RWPE2 (cell line): Measurements from ENCODE around the gene TRAT1.

ENCODE experiments used
- ATAC-seq: fragments of 200-7000 bp; cut with Tn5 transposase; 3 replicates; pipeline ENCODE4 v1.9.1; 2021; ENCODE audit warnings: low read depth
- DNase-seq: peaks from one replicate; pipeline ENCODE4 v3.0.0-alpha.2; 2020; ENCODE audit warnings: low spot score
- H3K27ac ChIP-seq: fragments of 450-650 bp; 2 replicates; pipeline ENCODE4 v1.5.1; 2017; ENCODE audit warnings: mild to moderate bottlenecking; ENCODE audit not compliant: poor library complexity, severe bottlenecking
- H3K27me3 ChIP-seq: fragments of 250-450 bp; sonication (Bioruptor Pico); 2 replicates; pipeline ENCODE4 v1.5.1; 2021; ENCODE audit warnings: mild to moderate bottlenecking, moderate library complexity; ENCODE audit not compliant: insufficient read depth, poor library complexity, severe bottlenecking
- H3K36me3 ChIP-seq: fragments of 250-450 bp; sonication (Bioruptor Pico); 2 replicates; pipeline ENCODE4 v1.5.1; 2020; ENCODE audit warnings: low read depth, mild to moderate bottlenecking, moderate library complexity
- H3K4me1 ChIP-seq: fragments of 250-450 bp; sonication (Bioruptor Pico); 2 replicates; pipeline ENCODE4 v1.5.1; 2021; ENCODE audit warnings: mild to moderate bottlenecking, moderate library complexity; ENCODE audit not compliant: insufficient read depth, poor library complexity, severe bottlenecking
- H3K4me3 ChIP-seq: fragments of 250-450 bp; sonication (Bioruptor Pico); 2 replicates; pipeline ENCODE4 v1.5.1; 2021; ENCODE audit warnings: mild to moderate bottlenecking, moderate library complexity; ENCODE audit not compliant: severe bottlenecking
- H3K9me3 ChIP-seq: fragments of 250-450 bp; sonication (Bioruptor Pico); 2 replicates; pipeline ENCODE4 v1.5.1; 2021; ENCODE audit warnings: mild to moderate bottlenecking, moderate library complexity; ENCODE audit not compliant: severe bottlenecking
- TF ChIP-seq, protein P1 (sequence below): fragments of 450-650 bp; IDR thresholded peaks from one replicate; pipeline ENCODE4 v1.5.1; 2017; ENCODE audit warnings: mild to moderate bottlenecking, moderate library complexity; ENCODE audit not compliant: poor library complexity, severe bottlenecking

Gene TRAT1

DNA sequence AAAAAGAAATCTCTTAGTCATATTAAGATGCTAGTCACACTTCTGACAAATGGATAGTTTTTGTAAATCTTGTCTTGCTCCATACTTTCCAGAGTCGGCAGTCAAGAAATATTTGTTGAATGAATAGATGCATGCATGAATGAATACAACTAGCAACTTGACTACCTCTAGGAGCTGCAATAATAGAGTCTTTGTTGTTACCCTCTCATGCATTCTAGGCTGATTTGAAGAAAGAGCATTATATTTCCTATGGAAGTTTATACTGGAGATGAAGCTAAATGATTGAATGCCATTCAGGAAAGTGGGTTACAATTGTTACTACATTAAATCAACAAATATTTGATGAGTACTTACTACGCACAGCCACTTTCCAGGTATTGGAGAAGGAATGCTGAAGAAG, 18.1 kb upstream of the TRAT1 start:
- no peaks in the 10 kb centered on the region for H3K36me3 ChIP-seq
- DNase-seq = no peak
- H3K27ac ChIP-seq = no peak overlapping the region
- no peaks in the 10 kb centered on the region for H3K9me3 ChIP-seq
- ATAC-seq = no peak
- no peaks in the 10 kb centered on the region for H3K27me3 ChIP-seq
- TF ChIP-seq, protein P1, sequence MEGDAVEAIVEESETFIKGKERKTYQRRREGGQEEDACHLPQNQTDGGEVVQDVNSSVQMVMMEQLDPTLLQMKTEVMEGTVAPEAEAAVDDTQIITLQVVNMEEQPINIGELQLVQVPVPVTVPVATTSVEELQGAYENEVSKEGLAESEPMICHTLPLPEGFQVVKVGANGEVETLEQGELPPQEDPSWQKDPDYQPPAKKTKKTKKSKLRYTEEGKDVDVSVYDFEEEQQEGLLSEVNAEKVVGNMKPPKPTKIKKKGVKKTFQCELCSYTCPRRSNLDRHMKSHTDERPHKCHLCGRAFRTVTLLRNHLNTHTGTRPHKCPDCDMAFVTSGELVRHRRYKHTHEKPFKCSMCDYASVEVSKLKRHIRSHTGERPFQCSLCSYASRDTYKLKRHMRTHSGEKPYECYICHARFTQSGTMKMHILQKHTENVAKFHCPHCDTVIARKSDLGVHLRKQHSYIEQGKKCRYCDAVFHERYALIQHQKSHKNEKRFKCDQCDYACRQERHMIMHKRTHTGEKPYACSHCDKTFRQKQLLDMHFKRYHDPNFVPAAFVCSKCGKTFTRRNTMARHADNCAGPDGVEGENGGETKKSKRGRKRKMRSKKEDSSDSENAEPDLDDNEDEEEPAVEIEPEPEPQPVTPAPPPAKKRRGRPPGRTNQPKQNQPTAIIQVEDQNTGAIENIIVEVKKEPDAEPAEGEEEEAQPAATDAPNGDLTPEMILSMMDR = no peak
- H3K4me3 ChIP-seq = no peak overlapping the region
- no peaks in the 10 kb centered on the region for H3K4me1 ChIP-seq

DNA sequence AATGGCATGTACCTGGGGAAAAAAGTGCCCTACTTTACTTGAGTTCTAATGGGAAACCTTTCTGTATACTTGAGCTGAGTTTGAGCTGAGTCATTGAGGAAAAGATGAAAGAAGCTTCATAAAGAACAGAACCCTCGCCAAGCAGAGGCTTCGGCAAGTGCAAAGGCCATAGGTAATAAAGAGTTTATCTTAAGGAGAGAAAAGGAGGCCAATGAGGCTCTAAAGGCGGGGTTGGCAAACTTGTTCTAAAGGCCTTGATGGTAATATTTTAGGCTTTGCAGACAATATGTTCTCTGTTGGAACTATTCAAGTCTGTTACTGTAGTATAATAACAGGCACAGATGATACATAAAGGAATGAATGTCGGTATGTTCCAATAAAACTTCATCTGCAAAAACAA, 17.6 kb upstream of the TRAT1 start:
- TF ChIP-seq, protein P1 = no peak
- Histone ChIP-seq H3K4me1 (no peaks in the 10 kb centered on the region), H3K27ac (no peak overlapping the region), H3K4me3 (no peak overlapping the region), H3K27me3 (no peaks in the 10 kb centered on the region), H3K9me3 (no peaks in the 10 kb centered on the region), H3K36me3 (no peaks in the 10 kb centered on the region)
- ATAC-seq = no peak
- no peak for DNase-seq

DNA sequence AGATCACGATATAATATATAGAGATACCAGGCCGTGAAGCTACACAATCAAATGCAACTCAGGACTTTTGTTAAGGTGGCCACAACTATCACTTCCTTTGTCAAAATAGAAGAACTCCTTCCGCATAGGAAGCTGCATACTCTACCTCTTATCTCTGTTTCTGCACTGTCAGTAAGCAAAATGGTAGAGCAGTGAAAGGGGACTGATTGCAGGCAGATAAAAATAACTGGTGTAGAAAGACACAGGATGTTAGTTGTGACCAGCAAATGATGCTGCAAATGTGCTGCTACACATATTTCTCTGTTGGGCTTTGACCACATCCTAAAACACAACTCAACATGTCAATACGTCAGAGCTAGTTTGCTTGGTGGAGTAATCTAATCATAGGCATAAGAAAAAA, 16.3 kb upstream of the TRAT1 start:
- H3K4me1 ChIP-seq = no peaks in the 10 kb centered on the region
- no peaks in the 10 kb centered on the region for H3K27me3 ChIP-seq
- ATAC-seq (no peak), DNase-seq (no peak)
- H3K36me3 ChIP-seq = no peaks in the 10 kb centered on the region
- H3K27ac ChIP-seq = no peak overlapping the region
- TF ChIP-seq, protein P1 = no peak
- no peaks in the 10 kb centered on the region for H3K9me3 ChIP-seq
- H3K4me3 ChIP-seq = no peak overlapping the region

DNA sequence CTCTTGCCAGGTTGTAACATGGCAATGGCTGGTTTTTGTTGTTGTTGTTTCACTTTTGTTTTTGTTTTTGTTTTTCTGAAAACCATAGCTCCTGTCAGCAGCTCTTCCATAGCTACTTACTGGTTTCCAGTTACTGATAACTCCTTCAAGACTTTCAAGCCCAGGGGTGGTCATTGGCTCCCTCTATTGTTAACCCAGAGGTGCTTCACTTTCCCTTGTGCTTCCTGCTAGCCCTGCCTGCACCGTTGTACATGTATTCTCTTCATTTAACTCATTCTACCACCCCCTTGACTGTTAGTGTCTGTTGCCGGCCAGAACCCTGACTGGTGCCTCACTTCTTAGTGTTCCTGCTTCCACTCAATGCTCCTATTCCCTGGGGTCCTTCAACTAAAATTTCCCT, 4.2 kb upstream of the TRAT1 start:
- DNase-seq (no peak), ATAC-seq (peak; percentile 87)
- Histone ChIP-seq H3K36me3 (no peaks in the 10 kb centered on the region), H3K27ac (no peak overlapping the region), H3K4me3 (no peak overlapping the region), H3K27me3 (no peaks in the 10 kb centered on the region), H3K9me3 (no peaks in the 10 kb centered on the region), H3K4me1 (no peaks in the 10 kb centered on the region)
- TF ChIP-seq, protein P1 = peak; percentile 35

DNA sequence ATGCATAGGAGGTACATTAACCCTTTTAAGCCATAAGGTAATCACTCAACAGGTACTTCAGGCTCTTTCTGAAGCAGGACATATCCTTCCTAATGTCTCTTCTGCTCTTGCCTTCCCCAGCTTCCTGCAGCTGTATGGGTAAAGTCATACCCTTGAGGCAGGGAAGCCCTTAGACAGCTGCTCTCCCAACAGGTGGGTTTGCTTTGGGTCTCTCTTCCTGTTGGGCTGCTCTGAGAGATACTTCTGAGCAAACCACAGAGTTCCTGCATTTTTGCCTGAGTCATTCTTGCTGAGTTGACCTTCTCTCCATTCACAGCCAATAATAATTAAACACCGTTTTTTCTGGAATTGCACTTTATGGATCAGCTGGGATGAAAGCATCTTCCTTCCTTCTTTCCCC, 2.0 kb upstream of the TRAT1 start:
- H3K4me3 ChIP-seq = no peak overlapping the region
- DNase-seq = no peak
- ATAC-seq = no peak
- H3K36me3 ChIP-seq = no peaks in the 10 kb centered on the region
- no peak overlapping the region for H3K27ac ChIP-seq
- TF ChIP-seq, protein P1 = no peak
- H3K4me1 ChIP-seq = no peaks in the 10 kb centered on the region
- H3K9me3 ChIP-seq = no peaks in the 10 kb centered on the region
- H3K27me3 ChIP-seq = no peaks in the 10 kb centered on the region
